Smooth muscle cell (in vitro differentiated cells): ENCODE data around the gene ATG13. TPM values are rescaled to one million over a fixed set of nuclear protein-coding genes. Genes with fewer than 3 reads are reported as not detected.
A peak's percentile ranks its signal among the peaks of the same experiment; 100 is the strongest.

ENCODE experiments used
- DNase-seq: peaks from one replicate; lab custom pipeline; 2025; ENCODE audit not compliant: unreplicated experiment; lab: John Stamatoyannopoulos, UW
- H2AFZ ChIP-seq: fragments of 200-600 bp; sonication (generic); 2 replicates; pipeline ENCODE4 v1.6.0; 2016; ENCODE audit warnings: antibody characterized with exemption, low read depth, mild to moderate bottlenecking
- H3F3A ChIP-seq: fragments of 200-600 bp; sonication (generic); 2 replicates; pipeline ENCODE4 v1.6.0; 2017; ENCODE audit warnings: antibody characterized with exemption, low read depth
- H3K27ac ChIP-seq: fragments of 200-600 bp; sonication (generic); 2 replicates; pipeline ENCODE4 v1.5.1; 2016; ENCODE audit warnings: low read depth, mild to moderate bottlenecking
- H3K27me3 ChIP-seq: fragments of 200-600 bp; sonication (generic); 2 replicates; pipeline ENCODE4 v1.6.1; 2016; ENCODE audit warnings: low read depth, mild to moderate bottlenecking
- H3K36me3 ChIP-seq: fragments of 200-600 bp; sonication (generic); 2 replicates; pipeline ENCODE4 v1.5.1; 2016; ENCODE audit warnings: low read depth
- H3K4me1 ChIP-seq: fragments of 200-600 bp; sonication (generic); 2 replicates; pipeline ENCODE4 v1.5.1; 2016; ENCODE audit warnings: low read depth
- H3K4me2 ChIP-seq: fragments of 200-600 bp; sonication (generic); 2 replicates; pipeline ENCODE4 v1.6.0; 2016; ENCODE audit warnings: mild to moderate bottlenecking
- H3K4me3 ChIP-seq: fragments of 200-600 bp; sonication (generic); 2 replicates; pipeline ENCODE4 v1.5.1; 2016; ENCODE audit warnings: mild to moderate bottlenecking
- H3K79me2 ChIP-seq: fragments of 200-600 bp; sonication (generic); 2 replicates; pipeline ENCODE4 v1.6.0; 2016; ENCODE audit warnings: low read depth, mild to moderate bottlenecking
- H3K9ac ChIP-seq: fragments of 200-600 bp; sonication (generic); 2 replicates; pipeline ENCODE4 v1.6.0; 2016; ENCODE audit warnings: low read depth
- H3K9me3 ChIP-seq: fragments of 200-600 bp; sonication (generic); replicated peaks from 2 replicates; pipeline ENCODE4 v1.5.1; 2016; ENCODE audit warnings: low read depth
- H4K20me1 ChIP-seq: fragments of 200-600 bp; sonication (generic); 2 replicates; pipeline ENCODE4 v1.6.0; 2016; ENCODE audit warnings: low read depth
- WGBS: methylation state at CpG from one replicate; pipeline ENCODE4 v1.1.7; 2016; ENCODE audit warnings: low lambda C conversion rate; 5-methylcytosine and 5-hydroxymethylcytosine counted together
- polyA plus RNA-seq: library from polyadenylated mRNA; unstranded; fragments of >200 nt; fragmentation: Nextera tagmentation; extraction: Ambion mirVana; gene quantifications from 2 replicates; pipeline ENCODE4 v1.2.1, GENCODE V29; 2016
- total RNA-seq: library from RNA; depleted of rRNA; stranded (reverse); fragments of >200 nt; gene quantifications from 2 replicates; pipeline ENCODE4 v1.2.3, GENCODE V29; 2014
- TF ChIP-seq, protein P1 (sequence below): fragments of 200-600 bp; sonication (generic); IDR thresholded peaks from 2 replicates; pipeline ENCODE4 v1.5.1; 2017; ENCODE audit warnings: borderline replicate concordance, mild to moderate bottlenecking, antibody characterized with exemption; ENCODE audit not compliant: insufficient read depth, poor library complexity, severe bottlenecking

ATG13 gene
- total and polyA plus RNA-seq, 2 experiments from 2014 or later: 66.3 to 96.5 TPM

DNA sequence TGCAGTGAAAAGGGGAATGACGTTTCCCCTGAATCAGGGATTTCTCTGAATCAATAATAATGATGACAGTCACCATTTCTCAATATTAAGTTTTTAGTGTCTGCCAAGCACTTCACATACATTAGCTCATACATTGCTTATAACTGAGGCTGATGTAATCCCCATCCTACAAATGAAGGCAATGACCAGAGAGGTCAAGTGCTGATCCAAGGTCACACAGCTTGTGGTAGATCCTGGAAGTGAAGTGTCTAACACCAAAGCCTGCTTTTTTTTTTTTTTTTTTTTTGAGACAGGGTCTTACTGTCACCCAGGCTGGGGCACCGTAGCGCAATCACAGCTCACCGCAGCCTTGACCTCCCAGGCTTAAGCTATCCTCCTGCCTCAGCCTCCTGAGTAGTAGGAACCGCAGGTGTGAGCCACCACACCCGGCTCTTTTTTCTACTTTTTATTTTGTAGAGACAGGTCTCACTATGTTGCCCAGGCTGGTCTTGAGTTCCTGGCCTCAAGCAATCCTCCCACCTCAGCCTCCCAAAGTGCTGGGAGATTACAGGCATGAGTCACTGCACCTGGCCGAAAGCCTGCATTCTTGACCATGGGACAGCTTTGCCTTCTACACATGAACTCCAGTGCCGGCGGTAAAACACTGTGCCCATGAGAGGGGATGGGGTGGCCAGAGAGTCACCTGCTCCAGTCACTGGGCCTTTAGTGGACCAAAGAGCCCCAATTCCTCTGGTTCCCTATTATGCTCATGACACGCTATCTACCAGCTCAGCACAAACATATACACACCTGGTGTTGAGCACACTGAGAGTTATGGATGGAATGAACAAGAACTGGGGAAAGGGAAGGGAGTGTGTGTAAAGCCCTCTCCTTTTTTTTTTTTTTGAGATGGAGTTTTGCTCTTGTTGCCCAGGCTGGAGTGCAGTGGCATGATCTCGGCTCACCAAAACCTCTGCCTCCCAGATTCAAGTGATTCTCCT is 65.7 kb downstream of the ATG13 start:
- TF ChIP-seq, protein P1, sequence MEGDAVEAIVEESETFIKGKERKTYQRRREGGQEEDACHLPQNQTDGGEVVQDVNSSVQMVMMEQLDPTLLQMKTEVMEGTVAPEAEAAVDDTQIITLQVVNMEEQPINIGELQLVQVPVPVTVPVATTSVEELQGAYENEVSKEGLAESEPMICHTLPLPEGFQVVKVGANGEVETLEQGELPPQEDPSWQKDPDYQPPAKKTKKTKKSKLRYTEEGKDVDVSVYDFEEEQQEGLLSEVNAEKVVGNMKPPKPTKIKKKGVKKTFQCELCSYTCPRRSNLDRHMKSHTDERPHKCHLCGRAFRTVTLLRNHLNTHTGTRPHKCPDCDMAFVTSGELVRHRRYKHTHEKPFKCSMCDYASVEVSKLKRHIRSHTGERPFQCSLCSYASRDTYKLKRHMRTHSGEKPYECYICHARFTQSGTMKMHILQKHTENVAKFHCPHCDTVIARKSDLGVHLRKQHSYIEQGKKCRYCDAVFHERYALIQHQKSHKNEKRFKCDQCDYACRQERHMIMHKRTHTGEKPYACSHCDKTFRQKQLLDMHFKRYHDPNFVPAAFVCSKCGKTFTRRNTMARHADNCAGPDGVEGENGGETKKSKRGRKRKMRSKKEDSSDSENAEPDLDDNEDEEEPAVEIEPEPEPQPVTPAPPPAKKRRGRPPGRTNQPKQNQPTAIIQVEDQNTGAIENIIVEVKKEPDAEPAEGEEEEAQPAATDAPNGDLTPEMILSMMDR: no peak
- Histone ChIP-seq H3K27ac (no peak overlapping the region), H2AFZ (no peak overlapping the region), H3K9me3 (no peaks in the 10 kb centered on the region), H3F3A (peaks cover 5% of the 10 kb centered on the region), H3K4me2 (no peak overlapping the region), H3K27me3 (no peaks in the 10 kb centered on the region), H3K36me3 (no peaks in the 10 kb centered on the region), H4K20me1 (peaks cover 5% of the 10 kb centered on the region), H3K4me3 (no peak overlapping the region), H3K79me2 (no peaks in the 10 kb centered on the region), H3K4me1 (no peaks in the 10 kb centered on the region), H3K9ac (no peak overlapping the region)
- no peak for DNase-seq
- WGBS: 91% methylated on average over 11 of the region's 11 CpGs

DNA sequence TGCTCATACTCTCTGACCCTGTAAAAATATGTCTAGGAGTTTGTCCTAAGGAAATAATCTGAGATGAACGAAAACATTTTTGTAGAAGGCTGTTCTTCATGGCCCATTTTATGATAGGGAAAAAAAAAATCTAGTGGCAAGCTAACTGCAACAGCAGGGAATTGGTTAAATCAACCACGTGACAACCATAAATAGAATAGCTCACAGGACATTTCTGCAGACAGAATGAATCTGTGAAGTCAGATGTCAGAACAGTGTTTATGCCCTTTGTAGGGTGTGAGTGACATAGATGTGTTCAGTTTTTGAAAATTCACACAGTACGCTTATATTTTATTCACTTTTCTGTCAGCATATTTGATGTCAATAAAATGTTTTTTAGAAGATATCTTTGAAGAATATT is 67.0 kb downstream of the ATG13 start:
- Histone ChIP-seq H3K36me3 (no peaks in the 10 kb centered on the region), H3K4me1 (no peaks in the 10 kb centered on the region), H3K4me2 (no peak overlapping the region), H4K20me1 (peaks cover 5% of the 10 kb centered on the region), H3F3A (peaks cover 7% of the 10 kb centered on the region), H3K79me2 (peaks cover 5% of the 10 kb centered on the region), H3K9me3 (no peaks in the 10 kb centered on the region), H3K27ac (no peak overlapping the region), H3K27me3 (no peaks in the 10 kb centered on the region), H3K4me3 (no peak overlapping the region), H3K9ac (no peak overlapping the region), H2AFZ (no peak overlapping the region)
- no peak for DNase-seq
- WGBS: 92% methylated on average over 3 of the region's 3 CpGs
- TF ChIP-seq, protein P1: no peak

DNA sequence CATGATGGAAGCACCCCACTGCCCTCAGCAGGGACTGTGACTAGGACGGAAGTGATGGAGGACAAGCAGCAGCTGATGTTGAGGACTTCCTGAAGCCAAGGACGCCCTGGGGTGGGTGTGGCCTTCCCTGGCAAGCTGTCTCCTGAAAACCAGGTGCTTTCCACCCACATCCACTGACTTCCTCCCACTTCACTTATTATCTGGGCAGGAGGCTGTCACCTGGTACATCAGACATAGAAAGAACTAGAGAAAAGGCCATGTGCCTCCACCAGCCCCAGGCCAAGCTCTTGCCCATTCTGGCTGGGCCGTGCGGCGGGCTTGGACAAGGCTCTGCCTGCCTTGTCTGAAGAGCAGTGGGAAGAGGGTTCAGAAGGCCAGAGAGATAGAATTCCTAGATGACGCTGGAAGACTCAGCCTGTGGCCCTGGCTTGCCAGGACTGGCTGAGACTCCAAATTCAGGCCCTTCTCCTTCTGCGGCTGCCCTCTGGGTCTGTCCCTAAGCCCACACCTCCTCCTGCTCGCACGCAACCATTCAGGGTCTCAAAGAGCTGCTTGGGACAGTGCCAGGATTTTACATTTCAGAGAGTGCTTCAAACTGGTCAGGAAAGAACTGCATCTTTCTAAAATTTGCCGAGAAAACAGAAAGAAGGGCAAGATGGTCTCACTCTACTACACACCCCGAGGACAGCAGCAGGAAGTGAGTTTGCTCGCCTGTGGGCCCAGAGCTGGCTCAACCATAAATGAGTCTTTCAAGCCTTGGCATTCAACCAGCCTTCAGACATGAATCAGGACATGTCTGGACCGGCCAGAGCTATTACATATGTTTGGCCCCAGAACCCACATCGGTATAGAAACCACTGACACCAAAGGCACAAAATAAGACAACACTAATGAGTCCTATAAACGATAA is 69.8 kb downstream of the ATG13 start:
- Histone ChIP-seq H3K27me3 (no peaks in the 10 kb centered on the region), H3K9me3 (no peaks in the 10 kb centered on the region), H3K27ac (peak overlapping the region; percentile 72), H2AFZ (no peak overlapping the region), H3K4me1 (no peaks in the 10 kb centered on the region), H3K79me2 (peaks cover 5% of the 10 kb centered on the region), H3K4me3 (no peak overlapping the region), H3K4me2 (no peak overlapping the region), H3K36me3 (no peaks in the 10 kb centered on the region), H3F3A (peaks cover 7% of the 10 kb centered on the region), H3K9ac (no peak overlapping the region), H4K20me1 (peaks cover 5% of the 10 kb centered on the region)
- WGBS: 88% methylated on average over 15 of the region's 15 CpGs
- no peak for DNase-seq
- TF ChIP-seq, protein P1: no peak
